Spleen (tissue), 7 donors: Measurements from ENCODE around the gene MAST2.

Experiments
- CTCF ChIP-seq, 11 experiments: fragments of 200-600 bp in 7 of 11; fragments of 450-650 bp in 4 of 11; sonication (generic) in 4 of 11; IDR thresholded peaks in 8 of 11; conservative IDR thresholded peaks in 3 of 11; 1 replicate in 7 of 11; 2 replicates in 4 of 11; pipeline versions ENCODE4 v1.4.0 to v1.8.0; 2016 to 2021; ENCODE audit warnings: antibody characterized with exemption in 11 of 11, inconsistent platforms in 4 of 11, mild to moderate bottlenecking in 1 of 11
- POLR2A ChIP-seq, 3 donors: fragments of 450-650 bp; IDR thresholded peaks; one replicate each; pipeline ENCODE4 v1.5.1; 2017; ENCODE audit warnings: antibody characterized with exemption in 3 of 3, mild to moderate bottlenecking in 1 of 3
- donor health status: DM: no; HTN: no; CAD: no; lungs with moderate emphysema.
- donor health status: DM: no; HTN: no; CAD: no.
- donor health status: DM: no; HTN: no; CAD: no.

- TF ChIP-seq POLR2A (IDR thresholded peaks at IDR 0.05) (no peak), CTCF (IDR thresholded peaks at IDR 0.05 in 8 of 11, conservative IDR thresholded peaks at IDR 0.05 in 3 of 11) (no peak)
These were observed 37.2 kb upstream of the MAST2 start for GRCh38 chr1:45765999-45766792.
